Left ventricle myocardium superior (tissue), 1 donor: Measurements from ENCODE around the gene WDFY3. TPM values are rescaled to one million over a fixed set of nuclear protein-coding genes. Genes with fewer than 3 reads are reported as not detected.
A peak's percentile ranks its signal among the peaks of the same experiment; 100 is the strongest.
"Not testable (repeated sequence)": the region's sequence is repeated elsewhere in the genome, so short reads cannot be mapped to it uniquely, and the experiment has no call there.

ENCODE experiments used
- ATAC-seq: fragments of 200-7000 bp; cut with Tn5 transposase; one replicate; pipeline ENCODE4 v1.9.1; 2020; ENCODE audit warnings: mild to moderate bottlenecking, moderate library complexity
- DNase-seq: peaks from one replicate; pipeline ENCODE4 v3.0.0-alpha.2; 2020
- intact Hi-C: fragments of 100-400 bp; cut with micrococcal nuclease; formaldehyde crosslinking; loops from one replicate; pipeline ENCODE4 v1.11.0; 2022
- total RNA-seq: library from RNA; stranded (reverse); fragmentation: NEBNext Ultra II Directional; extraction: Animal tissue kit (Norgen Biotek cat#: 25700); gene quantifications from one replicate; pipeline ENCODE4 v1.2.1, GENCODE V29; 2021
- donor health status: DM: no; HTN: yes; CAD: no; lungs with severe emphysema.

WDFY3 gene
- total RNA-seq, 1 donor from 2014 or later, result 43.8 TPM

GRCh38 chr4:84870398-84871163 is 95.9 kb downstream of the WDFY3 start:
- DNase-seq, result no peak
- intact Hi-C loops, result no loop called here
- no peak for ATAC-seq

DNA sequence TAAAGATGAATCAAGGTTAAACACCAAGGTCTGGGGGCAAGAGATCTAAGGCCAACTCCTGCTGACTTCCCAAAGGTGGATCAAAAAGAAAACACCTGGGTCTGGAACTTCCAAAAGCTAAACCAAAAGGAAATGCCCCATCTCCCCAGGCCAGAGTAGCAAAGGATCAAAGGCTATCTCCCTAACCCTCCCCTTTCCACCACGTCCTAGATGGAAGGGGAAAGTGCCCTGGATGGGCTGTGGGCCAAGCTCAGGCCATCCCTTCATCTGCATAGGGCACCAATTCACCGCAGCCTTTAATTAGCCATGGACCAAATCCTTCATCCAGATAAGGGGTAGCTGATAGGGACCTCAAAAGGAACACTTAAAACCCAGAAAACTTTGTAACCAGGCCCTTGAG is 100.2 kb downstream of the WDFY3 start:
- ATAC-seq, result no peak
- no peak for DNase-seq
- intact Hi-C loops, result no loop called here

DNA sequence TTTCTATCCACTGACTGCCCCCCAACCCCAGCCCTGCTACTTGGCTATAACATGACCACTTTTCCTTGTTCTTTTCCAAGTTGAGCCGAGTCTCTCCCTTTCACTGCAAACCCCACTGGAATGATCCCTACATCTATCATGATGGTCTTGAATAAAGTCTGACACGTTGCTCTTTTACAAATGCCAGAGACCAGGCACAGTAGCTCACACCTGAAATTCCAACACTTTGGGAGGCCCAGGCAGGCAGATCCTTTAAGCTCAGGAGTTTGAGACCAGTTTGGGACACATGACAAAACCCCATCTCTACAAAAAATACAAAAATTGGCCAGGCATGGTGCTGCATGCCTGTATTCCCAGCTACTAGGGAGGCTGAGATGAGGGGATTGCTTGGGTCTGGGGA is 100.9 kb downstream of the WDFY3 start:
- DNase-seq, result no peak

DNA sequence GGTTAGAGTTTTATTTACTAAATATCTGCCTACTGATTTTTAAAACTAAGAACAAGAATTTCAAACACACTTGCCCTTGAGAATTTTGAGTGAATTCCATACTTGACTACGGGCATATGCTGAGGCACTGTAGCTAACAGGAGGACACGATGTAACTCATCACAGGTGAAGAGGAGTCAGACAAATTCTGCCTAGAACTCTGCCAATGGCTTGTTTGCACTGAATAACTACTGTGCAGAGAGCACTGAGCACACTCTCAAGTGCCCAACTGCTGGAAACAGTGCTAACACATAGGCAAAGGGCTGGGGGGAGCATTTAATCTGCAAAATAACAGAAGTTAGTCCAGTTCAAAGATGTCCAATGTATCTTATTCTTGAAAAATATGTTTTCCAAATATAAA is 104.4 kb downstream of the WDFY3 start:
- ATAC-seq (no peak), DNase-seq (no peak)
- intact Hi-C loops, result no loop called here

More for the DNA sequence above, 100.9 kb downstream of the WDFY3 start:
- no peak for ATAC-seq
- intact Hi-C loops, result no loop called here

DNA sequence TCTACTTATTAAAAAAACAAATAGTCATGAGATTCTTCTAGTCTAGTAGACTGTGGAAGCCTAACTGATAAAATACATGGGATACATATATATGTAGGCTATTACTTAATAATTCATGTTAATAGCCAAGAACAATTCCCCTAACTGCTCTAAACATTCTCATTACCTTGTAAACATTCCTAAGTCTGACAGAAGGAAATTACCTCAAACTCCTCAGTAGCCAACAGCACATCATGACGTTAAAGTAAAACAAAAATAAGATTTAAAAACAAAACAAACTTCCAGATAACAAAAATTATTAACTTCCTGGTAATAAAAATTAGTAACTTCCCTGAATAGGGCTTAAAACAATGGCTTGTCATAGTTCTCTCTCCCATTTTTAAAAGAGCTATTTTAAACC is 109.2 kb downstream of the WDFY3 start:
- intact Hi-C loops, result no loop called here
- ATAC-seq, result no peak
- DNase-seq, result no peak

GRCh38 chr4:84856468-84857049 is 109.9 kb downstream of the WDFY3 start:
- intact Hi-C loops, result no loop called here
- ATAC-seq, result no peak
- DNase-seq, result no peak

DNA sequence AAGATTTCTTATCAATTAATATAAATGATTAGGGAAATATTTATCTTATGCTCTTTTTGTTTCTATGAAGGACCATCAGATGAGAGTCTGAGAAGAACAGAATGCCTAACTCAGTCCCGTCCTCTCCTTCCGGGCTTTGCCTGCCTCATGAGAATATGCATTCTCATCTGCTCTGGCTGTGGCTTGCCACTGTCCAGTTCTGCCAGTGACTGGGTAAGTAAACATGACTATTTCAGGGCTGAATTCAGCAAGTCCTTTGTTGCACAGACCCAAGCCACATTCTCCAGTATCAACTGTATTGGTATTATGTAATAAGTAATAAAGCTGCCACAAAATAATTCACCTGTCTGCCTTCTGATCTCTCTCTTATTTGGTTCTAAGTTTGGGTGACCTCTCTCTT is 110.7 kb downstream of the WDFY3 start:
- ATAC-seq (peak; percentile 80), DNase-seq (no peak)
- intact Hi-C loops, result no loop called here

GRCh38 chr4:84852081-84852480 is 114.4 kb downstream of the WDFY3 start:
- ATAC-seq (peak; percentile 22), DNase-seq (no peak)
- intact Hi-C loops, result no loop called here

GRCh38 chr4:84849051-84849640 is 117.3 kb downstream of the WDFY3 start:
- intact Hi-C loops, result no loop called here
- ATAC-seq (no peak), DNase-seq (no peak)

DNA sequence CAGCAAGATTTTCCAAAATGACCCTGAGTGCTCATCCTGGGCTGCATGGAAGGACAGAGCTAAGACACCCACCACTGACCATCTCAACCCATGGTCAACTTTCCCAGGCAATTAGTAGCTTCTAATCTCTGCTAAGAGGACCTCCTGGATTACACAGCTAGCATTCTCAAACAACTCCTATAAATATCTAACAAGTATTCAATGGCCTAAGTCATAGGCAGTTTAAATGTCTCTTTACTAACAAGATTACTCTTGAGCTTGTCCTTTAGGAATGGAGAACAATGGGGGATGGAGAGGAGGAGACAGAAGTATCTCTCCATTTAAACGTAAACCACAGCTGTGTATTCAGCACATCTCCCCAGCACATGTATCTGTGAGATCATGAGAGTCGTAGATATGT is 118.1 kb downstream of the WDFY3 start:
- DNase-seq (no peak), ATAC-seq (no peak)
- intact Hi-C loops, result no loop called here

DNA sequence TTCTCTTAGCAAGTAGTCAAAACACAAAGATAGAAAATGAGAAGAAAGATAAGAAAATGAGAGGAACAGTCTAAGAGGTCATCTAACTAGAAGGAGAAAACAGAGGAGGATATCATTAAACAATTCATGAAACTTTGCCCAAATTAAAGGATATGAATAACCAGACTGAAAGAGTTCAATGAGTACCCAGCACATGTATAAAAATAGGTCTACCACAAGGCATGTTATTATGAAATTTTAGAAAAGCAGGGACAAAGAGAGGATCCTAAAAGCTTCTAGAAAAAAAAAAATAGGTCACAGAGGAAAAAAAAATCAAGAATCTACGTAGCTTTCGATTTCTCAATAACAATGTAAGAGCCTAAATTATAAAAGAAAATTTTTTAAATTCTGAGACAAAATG is 118.5 kb downstream of the WDFY3 start:
- ATAC-seq, result peak; percentile 32
- intact Hi-C loops, result no loop called here
- no peak for DNase-seq

GRCh38 chr4:84846985-84847384 is 119.5 kb downstream of the WDFY3 start:
- intact Hi-C loops, result no loop called here
- DNase-seq, result no peak
- no peak for ATAC-seq

DNA sequence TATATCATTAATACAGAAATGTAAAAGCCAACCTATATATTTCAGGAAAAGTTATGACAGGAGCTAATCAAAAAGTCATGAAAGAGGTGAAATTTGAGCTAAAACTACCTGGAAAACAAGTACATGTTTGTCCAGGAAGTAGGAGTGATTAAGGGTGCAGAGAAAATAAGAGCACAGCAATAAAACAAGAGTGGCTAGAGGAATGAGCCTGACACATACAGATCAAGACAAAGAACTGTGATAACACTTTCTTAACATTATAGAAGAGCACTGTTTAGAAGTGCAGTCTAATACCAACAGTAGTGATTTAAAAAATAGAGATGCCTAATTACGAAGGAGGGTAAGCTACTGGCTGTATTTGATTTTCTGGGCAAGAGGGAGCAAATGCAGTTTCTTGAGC is 125.1 kb downstream of the WDFY3 start:
- intact Hi-C loops, result no loop called here
- no peak for ATAC-seq
- no peak for DNase-seq

DNA sequence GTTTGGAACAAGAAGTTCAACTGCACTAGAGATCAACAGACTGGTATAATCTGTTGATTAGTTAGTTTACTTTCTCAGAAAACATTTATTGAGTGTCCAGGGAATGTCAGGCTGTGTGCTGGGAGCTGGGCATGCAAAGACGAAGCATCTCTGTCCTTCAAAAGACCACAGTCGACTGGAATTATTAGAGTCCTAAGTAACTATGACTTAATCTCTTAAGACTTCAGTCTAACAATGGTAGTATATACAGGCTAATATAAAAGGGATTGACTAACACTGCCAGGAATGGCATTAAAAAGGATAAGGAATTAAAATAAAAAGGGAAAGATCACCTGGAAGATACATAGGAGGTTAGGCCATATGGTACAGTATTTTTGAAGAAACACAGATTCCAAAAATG is 128.7 kb downstream of the WDFY3 start:
- ATAC-seq (no peak), DNase-seq (no peak)
- intact Hi-C loops, result no loop called here

- intact Hi-C loops, ATAC-seq, DNase-seq: not testable (repeated sequence)
Measured at GRCh38 chr4:84829633-84830032, 136.9 kb downstream of the WDFY3 start.

GRCh38 chr4:84826681-84827080 is 139.8 kb downstream of the WDFY3 start:
- intact Hi-C loops, result no loop called here
- no peak for DNase-seq
- no peak for ATAC-seq

GRCh38 chr4:84825701-84826341 is 140.7 kb downstream of the WDFY3 start:
- DNase-seq (no peak), ATAC-seq (no peak)
- intact Hi-C loops, result no loop called here

GRCh38 chr4:84821064-84821463 is 145.4 kb downstream of the WDFY3 start:
- intact Hi-C loops, result no loop called here
- DNase-seq, result no peak
- ATAC-seq, result no peak

DNA sequence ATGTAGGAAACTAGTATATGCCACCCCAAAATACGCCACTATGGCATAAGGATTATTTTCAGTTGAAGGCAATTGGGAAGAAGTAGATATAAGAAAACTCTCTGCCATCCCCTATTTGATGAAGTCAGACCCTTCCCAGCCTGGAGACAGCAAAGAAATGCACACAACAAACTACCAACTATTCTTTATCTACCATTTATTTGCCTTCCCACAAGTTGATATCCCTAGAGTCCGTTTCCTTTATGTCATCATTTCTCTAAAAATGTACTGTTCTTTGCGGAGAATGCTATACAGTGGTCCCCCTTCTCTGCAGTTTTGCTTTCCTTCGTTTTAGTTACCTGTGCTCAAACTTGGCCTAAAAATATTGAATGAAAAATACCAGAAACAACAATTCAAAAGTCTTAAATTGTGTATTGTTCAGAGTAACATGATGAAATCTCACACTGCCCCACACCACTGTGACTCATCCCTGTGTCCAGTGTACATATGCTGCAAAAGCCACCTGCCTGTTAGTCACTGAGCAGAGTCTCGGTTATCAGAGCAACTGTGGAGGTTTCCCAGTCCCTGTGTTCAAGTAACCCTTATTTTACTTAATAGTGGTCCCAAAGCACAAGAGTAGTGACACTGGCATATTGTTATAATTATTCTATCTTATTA is 152.3 kb downstream of the WDFY3 start:
- intact Hi-C loops, result no loop called here
- no peak for ATAC-seq
- DNase-seq, result no peak

DNA sequence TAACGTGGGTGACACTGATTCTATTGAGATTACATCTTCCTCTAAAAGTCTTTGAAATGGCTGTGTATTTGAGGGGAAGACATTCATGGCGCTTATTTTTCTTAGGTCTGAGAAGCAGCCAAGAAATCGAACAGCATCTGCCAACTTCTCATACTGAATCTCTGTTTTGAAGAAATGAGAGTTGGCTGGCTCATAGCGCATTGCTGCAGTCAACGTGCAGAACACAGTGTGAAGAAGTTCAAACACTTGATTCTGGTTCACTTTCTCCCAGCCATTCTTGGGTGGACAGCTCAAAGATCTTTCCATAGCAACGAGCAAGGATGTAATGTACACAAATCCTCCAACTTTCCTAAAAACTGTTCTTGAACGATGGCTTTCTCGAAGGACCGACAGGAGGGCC is 156.5 kb downstream of the WDFY3 start:
- ATAC-seq (peak; percentile 19), DNase-seq (no peak)
- intact Hi-C loops, result no loop called here
